GM12878 (cell line): ENCODE measurements around the gene CDK5R1. TPM values are rescaled to one million over a fixed set of nuclear protein-coding genes. Genes with fewer than 3 reads are reported as not detected.

Experiments
- BMI1 ChIP-seq: fragments of 450-650 bp; IDR thresholded peaks from 2 replicates; pipeline ENCODE4 v1.6.1; 2016; ENCODE audit warnings: mild to moderate bottlenecking, moderate library complexity, borderline replicate concordance
- CBFB ChIP-seq: IDR thresholded peaks from 2 replicates; pipeline ENCODE4 v1.6.1; 2016; ENCODE audit warnings: antibody characterized with exemption, low read depth
- JUND ChIP-seq: IDR thresholded peaks from 2 replicates; pipeline ENCODE4 v1.6.1; 2012; ENCODE audit warnings: low read depth, mild to moderate bottlenecking, low read length, improper control_type of control experiment, moderate library complexity
- KAT2A ChIP-seq: conservative IDR thresholded peaks from 2 replicates; pipeline ENCODE4 v1.6.1; 2011; ENCODE audit warnings: low read depth, low read length; ENCODE audit not compliant: control insufficient read depth
- MTA2 ChIP-seq: fragments of 450-650 bp; IDR thresholded peaks from 2 replicates; pipeline ENCODE4 v1.6.1; 2016; ENCODE audit warnings: low read depth, mild to moderate bottlenecking, moderate library complexity
- MTA3 ChIP-seq: IDR thresholded peaks from 2 replicates; pipeline ENCODE4 v1.6.1; 2012; ENCODE audit warnings: low read length, inconsistent platforms, borderline replicate concordance
- MYC ChIP-seq: IDR thresholded peaks from 2 replicates; pipeline ENCODE4 v1.6.1; 2011; ENCODE audit warnings: mild to moderate bottlenecking, low read length, moderate library complexity, inconsistent platforms; ENCODE audit not compliant: insufficient read depth, insufficient replicate concordance, insufficient read length, severe bottlenecking
- NFYA ChIP-seq: IDR thresholded peaks from 2 replicates; pipeline ENCODE4 v1.6.1; 2011; ENCODE audit warnings: low read depth, mild to moderate bottlenecking, low read length, improper control_type of control experiment, borderline replicate concordance
- PAX8 ChIP-seq: fragments of 450-650 bp; IDR thresholded peaks from 2 replicates; pipeline ENCODE4 v1.6.1; 2017; ENCODE audit warnings: mild to moderate bottlenecking, moderate library complexity
- POLR2A ChIP-seq: IDR thresholded peaks from 2 replicates; pipeline ENCODE4 v1.6.1; 2011; ENCODE audit warnings: low read depth, mild to moderate bottlenecking, low read length
- POLR2AphosphoS5 ChIP-seq: IDR thresholded peaks from 2 replicates; pipeline ENCODE4 v1.6.1; 2011; ENCODE audit warnings: mild to moderate bottlenecking, low read length, inconsistent platforms
- RAD51 ChIP-seq: fragments of 450-650 bp; IDR thresholded peaks from 2 replicates; pipeline ENCODE4 v1.6.1; 2016; ENCODE audit warnings: moderate library complexity, mild to moderate bottlenecking, inconsistent platforms
- RCOR1 ChIP-seq: conservative IDR thresholded peaks from 2 replicates; pipeline ENCODE4 v1.6.1; 2012; ENCODE audit warnings: low read depth, low read length, improper control_type of control experiment
- SRF ChIP-seq, 2 experiments: IDR thresholded peaks; 2 replicates each; pipeline ENCODE4 v1.6.1; 2011; ENCODE audit warnings: low read depth in 2 of 2, low read length in 2 of 2, mild to moderate bottlenecking in 1 of 2, moderate library complexity in 1 of 2
- TARDBP ChIP-seq: IDR thresholded peaks from 2 replicates; pipeline ENCODE4 v1.6.1; 2016; ENCODE audit warnings: borderline replicate concordance
- TCF3 ChIP-seq: IDR thresholded peaks from 2 replicates; pipeline ENCODE4 v1.6.1; 2012; ENCODE audit warnings: low read depth, mild to moderate bottlenecking, low read length, borderline replicate concordance; ENCODE audit not compliant: insufficient read depth
- polyA plus RNA-seq, 11 experiments: library from polyadenylated mRNA; depleted of rRNA in 4 of 11; unstranded in 6 of 11; stranded (reverse) in 5 of 11; fragments of >200 nt; fragmentation: Nextera tagmentation in 4 of 11; fragmentation: Illumina TruSeq in 1 of 11; extraction: Ambion mirVana in 4 of 11; extraction: Trizol in 1 of 11; gene quantifications; 1 replicate in 1 of 11; 2 replicates in 10 of 11; pipeline versions ENCODE4 v1.2.1 to v1.2.3, GENCODE V29; 2011 to 2016; ENCODE audit warnings: inconsistent platforms in 2 of 11, missing spikeins in 2 of 11, low read depth in 1 of 11
- total RNA-seq, 4 experiments: library from RNA; depleted of rRNA in 3 of 4; stranded (reverse); fragments of >200 nt in 3 of 4; fragmentation: Illumina TruSeq in 1 of 4; extraction: Trizol in 1 of 4; gene quantifications; 2 replicates each; pipeline versions ENCODE4 v1.2.1 to v1.2.3, GENCODE V29; 2013 to 2021
- TF ChIP-seq, protein P1 (sequence below): IDR thresholded peaks from 2 replicates; pipeline ENCODE4 v1.6.1; 2011; ENCODE audit warnings: mild to moderate bottlenecking, low read depth, low read length, moderate library complexity; ENCODE audit not compliant: insufficient replicate concordance
- TF ChIP-seq, protein P2 (sequence below): fragments of 450-650 bp; IDR thresholded peaks from 2 replicates; pipeline ENCODE4 v1.6.1; 2018; ENCODE audit warnings: borderline replicate concordance, mild to moderate bottlenecking; ENCODE audit not compliant: partially characterized antibody
- TF ChIP-seq, protein P3 (sequence below): IDR thresholded peaks from 2 replicates; pipeline ENCODE4 v1.6.1; 2012; ENCODE audit warnings: improper control_type of control experiment, low read depth, low read length; ENCODE audit not compliant: insufficient replicate concordance

Gene CDK5R1
- total and polyA plus RNA-seq, 10 of the 15 experiments (the other 5 are each of a cell fraction or from before 2014, with no cell fraction given), result 1.1 to 28.3 (median 12.2) TPM

DNA sequence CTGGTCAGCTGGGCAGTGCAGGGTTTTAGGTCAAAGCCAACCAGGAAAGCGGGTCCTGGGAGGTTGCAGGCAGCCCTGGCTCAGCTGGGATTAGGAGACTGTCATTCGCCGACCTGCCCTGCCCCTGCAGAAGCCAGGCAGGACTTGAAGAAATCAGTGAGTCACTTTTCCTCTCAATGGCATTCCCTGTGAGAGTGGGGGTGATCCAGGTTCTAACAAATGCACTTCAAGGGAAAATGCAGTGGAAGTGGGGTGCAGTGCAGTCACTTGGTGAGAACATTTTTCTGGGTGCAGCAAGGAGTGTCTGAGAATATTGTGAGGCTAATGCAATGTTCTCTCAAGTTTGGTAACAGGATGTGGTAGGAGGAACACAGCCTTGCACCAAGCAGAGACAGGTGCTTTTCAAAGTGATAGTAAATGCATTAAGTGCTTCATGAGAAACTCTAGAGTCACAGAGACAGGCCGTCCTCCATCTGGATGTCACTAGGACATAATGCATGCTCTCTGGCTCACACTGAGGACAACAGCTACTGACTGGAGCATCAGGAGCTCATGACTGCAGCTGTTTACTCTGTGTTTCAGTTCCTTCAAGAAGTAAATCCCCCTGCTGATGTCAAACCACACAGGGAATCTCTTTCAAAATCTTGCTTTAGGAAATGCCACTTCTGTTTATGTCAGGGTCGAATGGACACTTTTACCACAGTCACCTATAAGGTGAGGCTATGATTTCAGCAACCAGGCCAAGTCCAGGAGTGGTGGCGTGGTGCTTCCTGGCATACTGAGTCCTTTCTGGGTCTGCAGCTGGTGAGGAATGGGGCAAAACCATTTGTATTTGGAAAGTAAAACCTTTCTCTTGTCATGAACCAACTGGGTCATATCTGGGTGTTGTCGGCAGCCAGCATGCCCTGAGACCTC is 16.7 kb downstream of the CDK5R1 start (continued):
- TF ChIP-seq SRF (IDR thresholded peaks at IDR 0.05; ENCODE audit: low read depth in 2 of 2, low read length in 2 of 2) (peak; percentile 56 to 74; a peak in 2 of 4 replicates), POLR2A (peak; percentile 61), RCOR1 (peak; percentile 57; the same call in 1 of the 2 replicates), JUND (no peak), MYC (no peak), KAT2A (no peak), NFYA (no peak), TARDBP (no peak; the same call in 1 of the 2 replicates), POLR2AphosphoS5 (peak; percentile 82), MTA2 (peak; percentile 89), CBFB (peak; percentile 78), TCF3 (peak; percentile 87), BMI1 (no peak; the same call in 1 of the 2 replicates), RAD51 (peak; percentile 55; the same call in 1 of the 2 replicates), MTA3 (peak; percentile 97; the same call in 1 of the 2 replicates), PAX8 (no peak)
- TF ChIP-seq, protein P1, sequence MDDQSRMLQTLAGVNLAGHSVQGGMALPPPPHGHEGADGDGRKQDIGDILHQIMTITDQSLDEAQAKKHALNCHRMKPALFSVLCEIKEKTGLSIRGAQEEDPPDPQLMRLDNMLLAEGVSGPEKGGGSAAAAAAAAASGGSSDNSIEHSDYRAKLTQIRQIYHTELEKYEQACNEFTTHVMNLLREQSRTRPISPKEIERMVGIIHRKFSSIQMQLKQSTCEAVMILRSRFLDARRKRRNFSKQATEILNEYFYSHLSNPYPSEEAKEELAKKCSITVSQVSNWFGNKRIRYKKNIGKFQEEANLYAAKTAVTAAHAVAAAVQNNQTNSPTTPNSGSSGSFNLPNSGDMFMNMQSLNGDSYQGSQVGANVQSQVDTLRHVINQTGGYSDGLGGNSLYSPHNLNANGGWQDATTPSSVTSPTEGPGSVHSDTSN, result no peak
- TF ChIP-seq, protein P2, sequence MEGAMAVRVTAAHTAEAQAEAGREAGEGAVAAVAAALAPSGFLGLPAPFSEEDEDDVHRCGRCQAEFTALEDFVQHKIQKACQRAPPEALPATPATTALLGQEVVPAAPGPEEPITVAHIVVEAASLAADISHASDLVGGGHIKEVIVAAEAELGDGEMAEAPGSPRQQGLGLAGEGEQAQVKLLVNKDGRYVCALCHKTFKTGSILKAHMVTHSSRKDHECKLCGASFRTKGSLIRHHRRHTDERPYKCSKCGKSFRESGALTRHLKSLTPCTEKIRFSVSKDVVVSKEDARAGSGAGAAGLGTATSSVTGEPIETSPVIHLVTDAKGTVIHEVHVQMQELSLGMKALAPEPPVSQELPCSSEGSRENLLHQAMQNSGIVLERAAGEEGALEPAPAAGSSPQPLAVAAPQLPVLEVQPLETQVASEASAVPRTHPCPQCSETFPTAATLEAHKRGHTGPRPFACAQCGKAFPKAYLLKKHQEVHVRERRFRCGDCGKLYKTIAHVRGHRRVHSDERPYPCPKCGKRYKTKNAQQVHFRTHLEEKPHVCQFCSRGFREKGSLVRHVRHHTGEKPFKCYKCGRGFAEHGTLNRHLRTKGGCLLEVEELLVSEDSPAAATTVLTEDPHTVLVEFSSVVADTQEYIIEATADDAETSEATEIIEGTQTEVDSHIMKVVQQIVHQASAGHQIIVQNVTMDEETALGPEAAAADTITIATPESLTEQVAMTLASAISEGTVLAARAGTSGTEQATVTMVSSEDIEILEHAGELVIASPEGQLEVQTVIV, result no peak
- TF ChIP-seq, protein P3, sequence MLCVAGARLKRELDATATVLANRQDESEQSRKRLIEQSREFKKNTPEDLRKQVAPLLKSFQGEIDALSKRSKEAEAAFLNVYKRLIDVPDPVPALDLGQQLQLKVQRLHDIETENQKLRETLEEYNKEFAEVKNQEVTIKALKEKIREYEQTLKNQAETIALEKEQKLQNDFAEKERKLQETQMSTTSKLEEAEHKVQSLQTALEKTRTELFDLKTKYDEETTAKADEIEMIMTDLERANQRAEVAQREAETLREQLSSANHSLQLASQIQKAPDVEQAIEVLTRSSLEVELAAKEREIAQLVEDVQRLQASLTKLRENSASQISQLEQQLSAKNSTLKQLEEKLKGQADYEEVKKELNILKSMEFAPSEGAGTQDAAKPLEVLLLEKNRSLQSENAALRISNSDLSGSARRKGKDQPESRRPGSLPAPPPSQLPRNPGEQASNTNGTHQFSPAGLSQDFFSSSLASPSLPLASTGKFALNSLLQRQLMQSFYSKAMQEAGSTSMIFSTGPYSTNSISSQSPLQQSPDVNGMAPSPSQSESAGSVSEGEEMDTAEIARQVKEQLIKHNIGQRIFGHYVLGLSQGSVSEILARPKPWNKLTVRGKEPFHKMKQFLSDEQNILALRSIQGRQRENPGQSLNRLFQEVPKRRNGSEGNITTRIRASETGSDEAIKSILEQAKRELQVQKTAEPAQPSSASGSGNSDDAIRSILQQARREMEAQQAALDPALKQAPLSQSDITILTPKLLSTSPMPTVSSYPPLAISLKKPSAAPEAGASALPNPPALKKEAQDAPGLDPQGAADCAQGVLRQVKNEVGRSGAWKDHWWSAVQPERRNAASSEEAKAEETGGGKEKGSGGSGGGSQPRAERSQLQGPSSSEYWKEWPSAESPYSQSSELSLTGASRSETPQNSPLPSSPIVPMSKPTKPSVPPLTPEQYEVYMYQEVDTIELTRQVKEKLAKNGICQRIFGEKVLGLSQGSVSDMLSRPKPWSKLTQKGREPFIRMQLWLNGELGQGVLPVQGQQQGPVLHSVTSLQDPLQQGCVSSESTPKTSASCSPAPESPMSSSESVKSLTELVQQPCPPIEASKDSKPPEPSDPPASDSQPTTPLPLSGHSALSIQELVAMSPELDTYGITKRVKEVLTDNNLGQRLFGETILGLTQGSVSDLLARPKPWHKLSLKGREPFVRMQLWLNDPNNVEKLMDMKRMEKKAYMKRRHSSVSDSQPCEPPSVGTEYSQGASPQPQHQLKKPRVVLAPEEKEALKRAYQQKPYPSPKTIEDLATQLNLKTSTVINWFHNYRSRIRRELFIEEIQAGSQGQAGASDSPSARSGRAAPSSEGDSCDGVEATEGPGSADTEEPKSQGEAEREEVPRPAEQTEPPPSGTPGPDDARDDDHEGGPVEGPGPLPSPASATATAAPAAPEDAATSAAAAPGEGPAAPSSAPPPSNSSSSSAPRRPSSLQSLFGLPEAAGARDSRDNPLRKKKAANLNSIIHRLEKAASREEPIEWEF, result peak; percentile 88
